Fibroblast of skin of left biceps (primary cell): ENCODE results near the gene MRFAP1.
"Not testable (repeated sequence)": the region's sequence is repeated elsewhere in the genome, so short reads cannot be mapped to it uniquely, and the experiment has no call there.

Source experiments
- DNase-seq, 2 experiments: peaks; one replicate each; pipeline ENCODE4 v3.0.0-alpha.2; 2013; ENCODE audit warnings: low read depth in 2 of 2

Gene MRFAP1

GRCh38 chr4:6634746-6635145 lies 5.7 kb upstream of the MRFAP1 start:
- no peak for DNase-seq

GRCh38 chr4:6639137-6639680 lies 1.3 kb upstream of the MRFAP1 start:
- DNase-seq = no peak

GRCh38 chr4:6641164-6641970 lies 882 bp downstream of the MRFAP1 start:
- DNase-seq = no peak

GRCh38 chr4:6641971-6642320 lies 1.5 kb downstream of the MRFAP1 start:
- DNase-seq = no peak

GRCh38 chr4:6643141-6643847 lies 2.8 kb downstream of the MRFAP1 start:
- no peak for DNase-seq

- no peak for DNase-seq
These were observed 4.5 kb downstream of the MRFAP1 start for GRCh38 chr4:6644792-6645530.

- DNase-seq = no peak
These were observed 6.7 kb downstream of the MRFAP1 start for GRCh38 chr4:6647169-6647568.

- no peak for DNase-seq
These were observed 7.2 kb downstream of the MRFAP1 start for GRCh38 chr4:6647582-6648230.

- DNase-seq = no peak
These were observed 8.7 kb downstream of the MRFAP1 start for GRCh38 chr4:6649216-6649615.

- DNase-seq = not testable (repeated sequence)
These were observed 13.7 kb downstream of the MRFAP1 start for GRCh38 chr4:6654211-6654610.

GRCh38 chr4:6655291-6655690 lies 14.8 kb downstream of the MRFAP1 start:
- not testable (repeated sequence) for DNase-seq

- no peak for DNase-seq
These were observed 15.4 kb downstream of the MRFAP1 start for GRCh38 chr4:6655924-6656323.

- DNase-seq = no peak
These were observed 17.0 kb downstream of the MRFAP1 start for GRCh38 chr4:6657242-6658208.

GRCh38 chr4:6658209-6658595 lies 17.7 kb downstream of the MRFAP1 start:
- DNase-seq = no peak

GRCh38 chr4:6658597-6659075 lies 18.2 kb downstream of the MRFAP1 start:
- DNase-seq = no peak

- no peak for DNase-seq
These were observed 19.4 kb downstream of the MRFAP1 start for GRCh38 chr4:6659897-6660296.

GRCh38 chr4:6660430-6660829 lies 19.9 kb downstream of the MRFAP1 start:
- no peak for DNase-seq

- no peak for DNase-seq
These were observed 22.1 kb downstream of the MRFAP1 start for GRCh38 chr4:6662591-6662990.

GRCh38 chr4:6663596-6664393 lies 23.3 kb downstream of the MRFAP1 start:
- DNase-seq = no peak

GRCh38 chr4:6665320-6665654 lies 24.8 kb downstream of the MRFAP1 start:
- no peak for DNase-seq
